Neuron (in vitro differentiated cells): ENCODE measurements around the gene RFTN1.

Experiments used
- H2AFZ ChIP-seq: one replicate; pipeline ENCODE4 v1.6.1; 2013; ENCODE audit warnings: low read depth, mild to moderate bottlenecking, inconsistent platforms, low read length, moderate library complexity
- H3K27me3 ChIP-seq: one replicate; pipeline ENCODE4 v1.6.1; 2013; ENCODE audit warnings: low read length; ENCODE audit not compliant: insufficient read depth
- H3K36me3 ChIP-seq: one replicate; pipeline ENCODE4 v1.6.1; 2013; ENCODE audit warnings: low read length; ENCODE audit not compliant: insufficient read depth
- H3K4me1 ChIP-seq: one replicate; pipeline ENCODE4 v1.6.1; 2013; ENCODE audit warnings: low read length; ENCODE audit not compliant: insufficient read depth
- H3K4me3 ChIP-seq: 2 replicates; pipeline ENCODE4 v1.5.1; 2013; ENCODE audit warnings: mild to moderate bottlenecking, low read length, moderate library complexity
- H3K9me3 ChIP-seq: one replicate; pipeline ENCODE4 v1.6.1; 2013; ENCODE audit warnings: low read length

Gene RFTN1

DNA sequence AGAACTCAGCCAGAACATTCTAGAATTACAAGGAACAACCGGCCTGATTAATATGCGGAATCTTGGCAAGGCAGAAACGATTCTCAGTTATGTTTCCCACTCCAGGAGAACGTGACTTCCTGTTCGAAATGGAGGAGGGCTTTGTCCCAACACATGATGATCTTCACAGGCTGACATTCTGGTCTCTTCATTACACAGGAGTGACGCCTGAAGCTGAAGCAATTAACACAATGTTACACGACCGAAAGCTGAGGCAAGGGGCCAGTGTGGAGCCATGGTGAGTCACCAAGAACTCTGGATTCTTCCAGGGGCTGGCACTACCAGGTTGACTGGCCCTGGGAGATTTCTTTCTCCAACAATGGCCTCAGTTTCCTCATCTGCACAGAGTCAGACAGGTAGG lies 40.9 kb downstream of the RFTN1 start:
- Histone ChIP-seq H3K4me3 (no peak overlapping the region), H3K27me3 (no peaks in the 10 kb centered on the region)

DNA sequence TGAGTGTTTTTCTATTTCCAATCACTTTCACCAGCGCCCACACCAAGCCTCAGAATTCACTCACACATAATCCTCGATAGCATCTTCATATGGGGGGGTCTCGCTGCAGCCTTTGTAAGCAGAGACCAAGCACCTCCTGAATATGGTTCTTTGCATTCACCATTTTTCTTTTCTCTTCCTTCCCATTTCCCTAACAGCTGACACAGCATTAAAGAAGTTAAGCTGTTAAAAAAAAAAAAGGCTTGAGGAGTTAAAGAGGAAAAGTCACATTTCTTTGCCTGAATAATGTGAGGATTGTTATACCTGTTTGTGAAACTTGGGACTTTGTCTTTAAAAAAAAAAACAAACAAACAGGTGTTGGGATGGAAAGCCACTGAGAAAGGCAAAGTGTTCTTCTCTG lies 41.6 kb downstream of the RFTN1 start:
- no peaks in the 10 kb centered on the region for H3K9me3 ChIP-seq

More for the DNA sequence above, 40.9 kb downstream of the RFTN1 start:
- H3K4me1 ChIP-seq, result no peaks in the 10 kb centered on the region
- no peaks in the 10 kb centered on the region for H3K36me3 ChIP-seq
- H3K9me3 ChIP-seq, result no peaks in the 10 kb centered on the region
- no peak overlapping the region for H2AFZ ChIP-seq

DNA sequence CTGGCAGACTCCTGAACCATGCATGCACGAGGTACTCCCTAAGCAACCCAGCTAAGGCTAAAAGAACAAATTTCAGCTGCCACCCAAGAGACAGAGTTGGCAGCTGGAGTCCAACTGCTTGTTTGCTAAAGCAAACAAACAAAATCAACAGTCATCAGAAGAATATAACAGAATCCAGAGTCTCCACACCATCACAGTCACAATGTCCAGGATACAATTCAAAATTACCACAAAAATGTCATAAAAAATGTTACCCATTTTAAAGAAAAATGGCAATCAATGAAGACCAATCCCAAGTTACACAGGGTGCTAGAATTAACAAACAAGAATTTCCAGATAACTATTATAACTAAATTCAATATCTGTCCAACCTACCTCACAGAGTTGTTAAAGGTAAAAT lies 42.9 kb downstream of the RFTN1 start:
- Histone ChIP-seq H3K9me3 (no peaks in the 10 kb centered on the region), H3K27me3 (no peaks in the 10 kb centered on the region), H3K4me1 (no peaks in the 10 kb centered on the region), H3K4me3 (no peak overlapping the region), H2AFZ (no peak overlapping the region), H3K36me3 (no peaks in the 10 kb centered on the region)

More for the DNA sequence above, 41.6 kb downstream of the RFTN1 start:
- Histone ChIP-seq H3K36me3 (no peaks in the 10 kb centered on the region), H2AFZ (no peak overlapping the region), H3K27me3 (no peaks in the 10 kb centered on the region), H3K4me3 (no peak overlapping the region), H3K4me1 (no peaks in the 10 kb centered on the region)

DNA sequence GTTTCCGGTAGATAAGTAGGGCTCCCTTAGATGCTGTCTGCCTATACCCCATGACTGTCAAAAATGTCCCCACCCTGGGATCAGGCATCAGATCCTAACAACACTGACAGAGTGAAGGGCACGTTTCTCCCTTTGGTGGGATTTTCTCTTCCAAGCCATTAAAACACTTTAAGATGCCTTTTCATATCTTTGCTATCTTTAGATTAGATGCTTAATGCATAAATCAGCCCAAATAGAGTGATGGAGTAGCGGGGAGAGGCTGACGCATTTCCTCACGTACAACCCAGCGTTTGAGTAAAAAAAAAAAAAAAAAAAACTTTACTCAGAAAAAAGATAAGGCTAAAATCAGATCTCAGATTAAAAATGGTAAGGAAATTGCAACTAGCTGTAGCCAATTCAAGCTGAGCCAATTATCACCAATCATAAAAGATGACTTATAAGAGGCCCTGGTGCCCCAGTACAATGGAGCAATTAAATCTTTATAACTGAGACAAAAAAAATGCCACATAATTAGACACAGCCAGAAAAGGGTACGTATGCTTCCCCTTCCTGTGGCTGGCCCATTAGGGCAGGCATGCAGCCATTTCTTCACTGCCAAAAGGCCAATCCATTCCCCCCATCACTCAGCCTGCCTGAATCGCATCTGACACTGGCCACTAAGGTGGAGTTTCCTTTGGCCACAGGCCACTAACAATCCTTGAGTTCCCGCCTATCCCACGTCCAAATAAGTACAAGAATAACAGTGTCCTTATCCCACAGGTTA lies 45.0 kb downstream of the RFTN1 start:
- Histone ChIP-seq H3K36me3 (no peaks in the 10 kb centered on the region), H2AFZ (no peak overlapping the region), H3K4me3 (no peak overlapping the region), H3K27me3 (no peaks in the 10 kb centered on the region), H3K9me3 (no peaks in the 10 kb centered on the region), H3K4me1 (no peaks in the 10 kb centered on the region)

DNA sequence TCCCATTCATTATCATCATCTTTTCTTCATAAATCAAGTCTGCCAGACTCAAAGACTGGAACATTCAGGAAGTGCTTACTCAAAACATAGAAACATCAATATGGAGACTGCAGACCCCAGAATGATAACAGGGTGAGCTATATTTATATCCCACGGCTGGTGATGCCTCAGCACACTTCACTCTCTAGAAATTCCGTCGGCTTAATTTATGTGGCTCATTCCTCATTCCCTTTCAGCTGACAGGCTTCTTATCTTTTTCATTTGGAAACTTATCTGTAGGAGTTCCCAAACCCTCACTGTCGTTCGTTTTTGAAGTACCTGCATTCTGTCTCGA lies 45.5 kb downstream of the RFTN1 start:
- Histone ChIP-seq H2AFZ (no peak overlapping the region), H3K9me3 (no peaks in the 10 kb centered on the region), H3K4me1 (no peaks in the 10 kb centered on the region), H3K27me3 (no peaks in the 10 kb centered on the region), H3K36me3 (no peaks in the 10 kb centered on the region), H3K4me3 (no peak overlapping the region)

DNA sequence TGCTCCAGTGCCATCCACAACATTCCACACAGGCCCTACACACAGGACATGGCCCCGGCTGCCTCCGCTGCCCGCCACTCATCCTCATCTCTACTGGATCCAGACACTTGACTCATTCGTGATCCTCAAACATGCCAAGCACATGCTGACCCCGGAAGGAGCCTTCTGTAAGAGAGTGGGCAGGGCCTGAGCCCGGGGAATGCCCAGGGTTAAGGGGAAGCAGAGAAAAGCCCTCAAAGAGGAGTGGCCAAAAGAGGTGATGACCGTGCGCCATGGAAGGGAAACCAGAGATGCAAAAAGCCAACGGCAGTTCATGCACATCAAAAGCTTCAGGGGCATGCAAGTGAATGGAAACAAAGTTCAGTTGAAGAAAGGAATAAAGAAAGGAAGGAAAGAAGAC lies 46.1 kb downstream of the RFTN1 start:
- no peak overlapping the region for H2AFZ ChIP-seq
- no peak overlapping the region for H3K4me3 ChIP-seq
- H3K4me1 ChIP-seq, result no peaks in the 10 kb centered on the region
- H3K27me3 ChIP-seq, result no peaks in the 10 kb centered on the region
- H3K36me3 ChIP-seq, result no peaks in the 10 kb centered on the region
- no peaks in the 10 kb centered on the region for H3K9me3 ChIP-seq

DNA sequence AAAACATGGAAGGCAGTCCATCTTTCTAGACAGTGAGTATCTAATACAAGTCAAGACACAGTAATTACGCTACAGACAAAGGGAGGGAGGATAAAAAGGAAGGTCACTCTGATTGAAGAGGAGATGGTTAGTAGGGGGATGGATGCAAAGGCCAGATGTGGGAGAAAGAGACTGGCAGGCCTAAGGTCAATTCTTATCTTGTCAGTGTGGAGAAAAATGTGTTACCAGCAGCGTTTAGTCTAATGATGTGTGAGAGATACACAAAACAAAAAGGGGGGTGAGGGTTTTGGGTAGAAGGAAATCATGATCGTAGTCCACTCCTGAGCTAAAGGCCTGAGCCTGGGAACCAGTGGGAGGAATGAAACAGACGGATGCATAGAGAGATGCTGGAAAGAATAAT lies 46.7 kb downstream of the RFTN1 start:
- H3K9me3 ChIP-seq, result no peaks in the 10 kb centered on the region
- no peaks in the 10 kb centered on the region for H3K27me3 ChIP-seq
- no peaks in the 10 kb centered on the region for H3K36me3 ChIP-seq
- H3K4me3 ChIP-seq, result no peak overlapping the region
- no peaks in the 10 kb centered on the region for H3K4me1 ChIP-seq
- H2AFZ ChIP-seq, result no peak overlapping the region

DNA sequence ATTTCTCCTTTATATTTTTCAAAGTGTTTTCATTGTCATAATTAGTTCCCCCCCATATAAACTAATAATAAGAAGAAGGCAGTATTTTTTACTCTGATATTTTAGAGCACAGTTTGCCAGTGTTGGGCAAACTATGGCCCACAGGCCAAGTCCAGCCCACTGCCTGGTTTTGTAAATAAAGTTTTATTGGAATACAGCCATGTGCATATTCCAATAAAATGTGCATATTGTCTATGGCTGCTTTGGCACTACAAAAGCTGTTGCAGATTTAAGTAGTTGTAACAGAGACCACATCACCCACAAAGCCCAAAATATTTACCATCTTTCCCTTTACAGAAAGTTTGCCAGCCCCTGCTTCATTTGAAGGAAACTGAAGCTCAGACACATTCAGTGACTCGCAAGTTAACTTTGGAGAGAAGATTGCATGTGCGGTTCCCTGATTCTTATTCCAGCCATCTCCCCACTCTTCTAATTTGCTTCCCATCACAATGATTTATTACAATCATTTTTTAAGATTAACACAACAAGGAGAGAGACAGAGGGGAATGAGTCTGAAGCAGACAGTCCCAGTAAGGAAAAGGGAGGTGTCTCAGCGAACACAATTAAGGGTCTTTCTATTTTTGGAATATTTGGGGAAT lies 48.9 kb downstream of the RFTN1 start:
- Histone ChIP-seq H2AFZ (no peak overlapping the region), H3K4me3 (no peak overlapping the region), H3K9me3 (no peaks in the 10 kb centered on the region), H3K27me3 (no peaks in the 10 kb centered on the region), H3K36me3 (no peaks in the 10 kb centered on the region), H3K4me1 (no peaks in the 10 kb centered on the region)

DNA sequence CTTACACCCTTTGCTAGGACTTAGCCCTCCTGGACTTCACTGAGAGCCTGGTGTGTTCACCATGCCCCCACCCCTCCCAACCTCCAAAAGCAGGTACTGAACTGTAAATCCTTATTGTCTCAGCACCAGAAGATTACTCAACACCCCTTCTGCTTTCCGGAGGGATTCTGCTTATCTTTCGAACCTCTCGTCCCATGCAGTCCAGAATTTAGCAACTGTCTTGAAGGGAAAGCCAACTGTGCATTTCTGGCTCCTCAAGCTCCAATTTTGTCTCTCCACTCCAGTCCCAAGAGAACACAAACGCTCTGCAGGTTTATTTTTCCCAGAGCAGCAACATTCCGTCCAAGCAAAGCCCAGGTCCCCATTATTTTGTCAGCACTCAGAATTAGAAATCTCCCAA lies 49.6 kb downstream of the RFTN1 start:
- Histone ChIP-seq H3K4me1 (no peaks in the 10 kb centered on the region), H3K27me3 (no peaks in the 10 kb centered on the region), H3K9me3 (no peaks in the 10 kb centered on the region), H2AFZ (no peak overlapping the region), H3K36me3 (no peaks in the 10 kb centered on the region), H3K4me3 (no peak overlapping the region)

DNA sequence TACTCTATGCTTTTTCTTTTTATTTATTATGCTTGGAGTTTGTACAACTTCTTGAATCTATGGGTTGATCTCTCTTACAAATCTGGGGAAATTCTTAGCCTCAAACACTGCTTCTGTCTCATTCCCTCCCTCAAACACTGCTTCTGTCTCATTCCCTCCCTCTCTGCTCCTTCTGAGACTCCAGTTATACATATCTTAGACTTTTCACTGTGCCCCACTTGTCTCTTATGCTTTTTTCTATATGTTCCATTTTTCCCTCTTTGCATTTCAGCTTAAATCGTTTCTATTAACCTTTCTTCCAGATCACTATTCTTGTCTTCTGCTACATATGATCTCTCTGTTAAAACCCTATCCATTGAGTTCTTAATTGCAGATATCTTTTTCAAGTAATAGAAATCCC lies 50.4 kb downstream of the RFTN1 start:
- Histone ChIP-seq H3K9me3 (no peaks in the 10 kb centered on the region), H3K4me1 (no peaks in the 10 kb centered on the region), H3K27me3 (no peaks in the 10 kb centered on the region), H2AFZ (no peak overlapping the region), H3K36me3 (no peaks in the 10 kb centered on the region), H3K4me3 (no peak overlapping the region)

DNA sequence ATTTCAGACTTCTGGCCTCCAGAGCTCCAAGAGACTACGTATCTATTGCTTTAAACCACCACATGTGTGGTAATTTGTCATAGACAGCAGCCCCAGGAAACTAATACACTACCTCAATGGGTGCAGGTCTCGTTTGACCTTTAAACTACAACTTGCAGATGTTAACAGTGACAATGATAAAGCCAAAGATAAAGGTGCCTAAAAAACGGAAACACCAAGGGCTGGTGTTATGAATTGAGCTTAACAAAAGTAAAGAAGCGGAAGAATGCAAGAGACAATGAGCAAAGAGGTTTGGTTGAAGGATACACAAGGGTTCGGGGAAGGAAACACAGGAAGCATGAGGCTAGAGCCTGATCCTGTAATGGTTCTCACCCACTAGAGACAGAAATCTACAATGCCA lies 50.8 kb downstream of the RFTN1 start:
- Histone ChIP-seq H3K36me3 (no peaks in the 10 kb centered on the region), H3K4me3 (no peak overlapping the region), H3K9me3 (no peaks in the 10 kb centered on the region), H3K4me1 (no peaks in the 10 kb centered on the region), H3K27me3 (no peaks in the 10 kb centered on the region), H2AFZ (no peak overlapping the region)

DNA sequence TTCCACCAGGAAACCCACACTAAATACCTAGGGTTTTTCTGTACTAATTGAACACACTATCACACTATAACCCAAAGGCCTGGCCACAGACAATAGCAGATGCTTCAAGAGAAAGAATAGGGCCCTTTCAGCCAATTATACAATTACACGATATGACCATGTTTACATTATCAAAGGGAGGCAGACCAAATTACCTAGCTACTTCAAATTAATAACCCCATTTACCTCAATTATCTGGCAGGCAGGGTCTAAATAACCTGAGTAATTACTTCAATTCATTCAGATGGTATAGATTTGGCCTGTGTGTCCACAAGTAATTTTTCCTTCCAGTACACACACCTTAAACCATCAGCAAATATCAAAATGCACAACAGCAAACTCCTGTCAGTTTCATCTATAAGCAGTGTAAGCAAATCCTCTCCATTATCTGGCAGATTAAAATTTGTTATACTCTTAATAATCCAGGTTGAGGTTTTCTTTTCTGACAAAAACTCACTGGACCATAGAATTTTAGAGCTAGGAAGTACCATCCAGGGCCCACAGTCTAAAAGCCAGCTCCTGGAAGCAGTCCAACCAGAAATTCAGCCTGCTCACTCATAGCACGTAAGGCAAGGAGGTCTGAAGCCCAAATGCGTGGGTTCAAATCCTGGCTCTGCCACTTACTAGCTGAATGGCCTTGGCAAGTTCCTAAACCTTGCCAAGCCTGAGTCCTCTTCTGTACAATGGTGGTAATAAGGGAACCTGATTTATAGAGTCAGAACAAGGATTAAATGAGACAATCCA lies 51.8 kb downstream of the RFTN1 start:
- no peaks in the 10 kb centered on the region for H3K27me3 ChIP-seq
- H3K4me1 ChIP-seq, result no peaks in the 10 kb centered on the region
- H3K36me3 ChIP-seq, result no peaks in the 10 kb centered on the region
- no peak overlapping the region for H3K4me3 ChIP-seq
- H2AFZ ChIP-seq, result no peak overlapping the region
- H3K9me3 ChIP-seq, result no peaks in the 10 kb centered on the region

DNA sequence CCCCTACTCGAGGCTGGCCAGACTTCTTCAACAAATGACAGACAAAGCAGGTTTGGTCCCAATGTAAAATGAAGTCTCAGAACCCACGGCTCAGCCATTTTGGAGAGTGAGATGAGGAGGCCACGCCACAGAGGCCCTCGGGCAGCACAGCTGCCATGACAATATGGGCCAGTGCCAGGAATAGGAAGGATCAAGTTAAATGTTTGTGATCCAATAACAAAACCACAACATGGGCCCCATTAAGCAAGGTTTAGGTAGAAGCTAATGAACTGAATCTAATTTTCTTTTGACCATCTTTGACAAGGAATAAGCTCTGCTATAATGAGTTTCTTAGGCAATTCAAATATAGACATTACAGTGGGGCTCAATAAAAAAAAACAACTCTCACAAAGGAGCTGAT lies 52.6 kb downstream of the RFTN1 start:
- no peak overlapping the region for H3K4me3 ChIP-seq
- H2AFZ ChIP-seq, result no peak overlapping the region
- H3K36me3 ChIP-seq, result no peaks in the 10 kb centered on the region
- no peaks in the 10 kb centered on the region for H3K4me1 ChIP-seq
- no peaks in the 10 kb centered on the region for H3K9me3 ChIP-seq
- no peaks in the 10 kb centered on the region for H3K27me3 ChIP-seq
